Measurements from ENCODE around the gene PLXNA2.

PLXNA2 gene

GRCh38 chr1:208061118-208061517, 183.1 kb downstream of the PLXNA2 start:
- TF ChIP-seq ZNF565 (CRISPR knock-in tag; conservative IDR thresholded peaks at IDR 0.05; ENCODE audit: low read depth) (no peak), POU6F1 (CRISPR knock-in tag; IDR thresholded peaks at IDR 0.05; ENCODE audit: borderline replicate concordance, low read depth) (no peak), PATZ1 (CRISPR knock-in tag; IDR thresholded peaks at IDR 0.05; ENCODE audit: borderline replicate concordance) (no peak), PPARA (CRISPR knock-in tag; IDR thresholded peaks at IDR 0.05; ENCODE audit: borderline replicate concordance) (no peak), RARB (CRISPR knock-in tag; IDR thresholded peaks at IDR 0.05) (no peak), TCF4 (CRISPR knock-in tag; IDR thresholded peaks at IDR 0.05; ENCODE audit: borderline replicate concordance) (no peak), TOX (CRISPR knock-in tag; IDR thresholded peaks at IDR 0.05; ENCODE audit: borderline replicate concordance) (no peak), ARNTL (CRISPR knock-in tag; IDR thresholded peaks at IDR 0.05; ENCODE audit: borderline replicate concordance, low read depth) (no peak), ZFP3 (CRISPR knock-in tag; IDR thresholded peaks at IDR 0.05) (no peak), ISL1 (CRISPR knock-in tag; IDR thresholded peaks at IDR 0.05) (no peak), ZFP30 (CRISPR knock-in tag; IDR thresholded peaks at IDR 0.05) (no peak)
- TF ChIP-seq, protein P1, sequence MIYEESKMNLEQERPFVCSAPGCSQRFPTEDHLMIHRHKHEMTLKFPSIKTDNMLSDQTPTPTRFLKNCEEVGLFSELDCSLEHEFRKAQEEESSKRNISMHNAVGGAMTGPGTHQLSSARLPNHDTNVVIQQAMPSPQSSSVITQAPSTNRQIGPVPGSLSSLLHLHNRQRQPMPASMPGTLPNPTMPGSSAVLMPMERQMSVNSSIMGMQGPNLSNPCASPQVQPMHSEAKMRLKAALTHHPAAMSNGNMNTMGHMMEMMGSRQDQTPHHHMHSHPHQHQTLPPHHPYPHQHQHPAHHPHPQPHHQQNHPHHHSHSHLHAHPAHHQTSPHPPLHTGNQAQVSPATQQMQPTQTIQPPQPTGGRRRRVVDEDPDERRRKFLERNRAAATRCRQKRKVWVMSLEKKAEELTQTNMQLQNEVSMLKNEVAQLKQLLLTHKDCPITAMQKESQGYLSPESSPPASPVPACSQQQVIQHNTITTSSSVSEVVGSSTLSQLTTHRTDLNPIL (CRISPR knock-in tag; IDR thresholded peaks at IDR 0.05; ENCODE audit: low read depth): no peak
- no peak for ATAC-seq

DNA sequence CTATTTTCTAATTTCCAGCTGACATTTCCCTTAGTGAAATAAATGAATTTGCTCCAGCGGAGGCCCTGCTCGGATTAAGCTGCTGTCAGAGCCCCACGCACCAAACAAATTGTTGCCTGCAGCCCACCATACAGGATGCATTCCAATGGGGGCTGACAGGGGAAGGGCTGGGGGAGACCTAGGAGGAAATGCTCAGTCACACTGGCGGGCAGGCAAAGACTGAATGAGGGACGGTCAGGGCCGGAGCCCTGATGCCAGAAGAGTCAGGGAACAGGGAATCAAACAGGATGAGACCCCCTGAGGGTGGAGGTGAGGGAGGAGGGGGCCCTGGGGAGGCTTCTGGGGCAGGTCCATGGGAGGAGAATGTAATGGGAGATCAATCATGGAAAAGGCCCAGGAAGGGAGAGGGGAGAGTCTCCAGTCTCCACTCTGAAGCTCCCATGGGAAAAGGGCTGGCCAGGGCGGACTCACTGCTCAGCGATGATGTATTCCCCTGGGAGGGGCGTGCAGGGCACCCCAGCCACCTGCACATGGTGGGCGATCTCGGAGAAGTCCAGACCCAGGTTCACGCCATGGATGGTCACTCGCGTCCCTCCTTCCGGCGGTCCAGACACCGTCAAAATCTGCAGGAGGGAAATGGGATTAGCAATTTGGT, 183.8 kb downstream of the PLXNA2 start:
- TF ChIP-seq ZNF70 (CRISPR knock-in tag; IDR thresholded peaks at IDR 0.05): no peak
- TF ChIP-seq, protein P1 (CRISPR knock-in tag; IDR thresholded peaks at IDR 0.05; ENCODE audit: low read depth): no peak
- TF ChIP-seq, protein P2, sequence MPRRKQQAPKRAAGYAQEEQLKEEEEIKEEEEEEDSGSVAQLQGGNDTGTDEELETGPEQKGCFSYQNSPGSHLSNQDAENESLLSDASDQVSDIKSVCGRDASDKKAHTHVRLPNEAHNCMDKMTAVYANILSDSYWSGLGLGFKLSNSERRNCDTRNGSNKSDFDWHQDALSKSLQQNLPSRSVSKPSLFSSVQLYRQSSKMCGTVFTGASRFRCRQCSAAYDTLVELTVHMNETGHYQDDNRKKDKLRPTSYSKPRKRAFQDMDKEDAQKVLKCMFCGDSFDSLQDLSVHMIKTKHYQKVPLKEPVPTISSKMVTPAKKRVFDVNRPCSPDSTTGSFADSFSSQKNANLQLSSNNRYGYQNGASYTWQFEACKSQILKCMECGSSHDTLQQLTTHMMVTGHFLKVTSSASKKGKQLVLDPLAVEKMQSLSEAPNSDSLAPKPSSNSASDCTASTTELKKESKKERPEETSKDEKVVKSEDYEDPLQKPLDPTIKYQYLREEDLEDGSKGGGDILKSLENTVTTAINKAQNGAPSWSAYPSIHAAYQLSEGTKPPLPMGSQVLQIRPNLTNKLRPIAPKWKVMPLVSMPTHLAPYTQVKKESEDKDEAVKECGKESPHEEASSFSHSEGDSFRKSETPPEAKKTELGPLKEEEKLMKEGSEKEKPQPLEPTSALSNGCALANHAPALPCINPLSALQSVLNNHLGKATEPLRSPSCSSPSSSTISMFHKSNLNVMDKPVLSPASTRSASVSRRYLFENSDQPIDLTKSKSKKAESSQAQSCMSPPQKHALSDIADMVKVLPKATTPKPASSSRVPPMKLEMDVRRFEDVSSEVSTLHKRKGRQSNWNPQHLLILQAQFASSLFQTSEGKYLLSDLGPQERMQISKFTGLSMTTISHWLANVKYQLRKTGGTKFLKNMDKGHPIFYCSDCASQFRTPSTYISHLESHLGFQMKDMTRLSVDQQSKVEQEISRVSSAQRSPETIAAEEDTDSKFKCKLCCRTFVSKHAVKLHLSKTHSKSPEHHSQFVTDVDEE (CRISPR knock-in tag; IDR thresholded peaks at IDR 0.05): no peak
- TF ChIP-seq SNAI2 (CRISPR knock-in tag; IDR thresholded peaks at IDR 0.05): no peak
- no peak for TF ChIP-seq RARB (CRISPR knock-in tag; IDR thresholded peaks at IDR 0.05)
- no peak for ATAC-seq

DNA sequence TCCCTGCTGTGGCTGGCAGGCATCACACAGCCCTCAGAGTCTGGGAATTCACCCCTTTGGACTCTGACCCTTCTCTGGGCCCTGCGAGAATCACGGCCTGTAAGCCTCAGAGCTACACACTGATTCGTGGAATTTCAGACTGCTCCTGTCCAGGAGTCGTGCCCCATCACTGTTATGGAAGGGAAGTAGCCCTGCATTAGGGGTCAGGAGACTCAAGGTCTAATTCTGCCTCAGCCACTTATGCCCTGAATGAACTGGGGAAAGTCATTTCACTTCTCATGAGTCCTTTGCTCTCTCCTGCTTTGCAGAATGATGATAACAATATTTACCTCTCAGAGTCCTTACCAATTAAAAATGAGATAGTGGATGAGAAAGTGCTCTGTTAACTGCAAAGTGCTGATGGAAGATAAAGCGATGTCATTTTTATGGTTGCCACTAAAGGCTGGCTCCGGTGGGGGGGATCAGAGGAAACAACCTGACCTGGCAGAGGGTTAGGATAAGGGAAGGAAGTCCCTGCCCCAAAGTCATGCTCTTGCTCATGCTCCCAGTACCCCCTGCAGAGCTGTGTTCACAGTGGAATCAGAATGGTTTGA, 184.7 kb downstream of the PLXNA2 start:
- peak; percentile 45 for ATAC-seq
- TF ChIP-seq ARNTL (CRISPR knock-in tag; IDR thresholded peaks at IDR 0.05; ENCODE audit: borderline replicate concordance, low read depth) (no peak), RARB (CRISPR knock-in tag; IDR thresholded peaks at IDR 0.05) (no peak), SNAI2 (CRISPR knock-in tag; IDR thresholded peaks at IDR 0.05) (0 out of 2 replicates have a peak, but pooled peaks have one; percentile 57), ZFP3 (CRISPR knock-in tag; IDR thresholded peaks at IDR 0.05) (no peak), BACH2 (CRISPR knock-in tag; IDR thresholded peaks at IDR 0.05; ENCODE audit: borderline replicate concordance) (no peak), ZNF70 (CRISPR knock-in tag; IDR thresholded peaks at IDR 0.05) (no peak), GLIS3 (CRISPR knock-in tag; IDR thresholded peaks at IDR 0.05) (no peak), ZNF565 (CRISPR knock-in tag; conservative IDR thresholded peaks at IDR 0.05; ENCODE audit: low read depth) (no peak), ZC3H10 (CRISPR knock-in tag; IDR thresholded peaks at IDR 0.05) (no peak), ESRRG (CRISPR knock-in tag; IDR thresholded peaks at IDR 0.05) (peak; percentile 62; the same call in 1 of the 2 replicates), ISL1 (CRISPR knock-in tag; IDR thresholded peaks at IDR 0.05) (no peak), POU6F1 (CRISPR knock-in tag; IDR thresholded peaks at IDR 0.05; ENCODE audit: borderline replicate concordance, low read depth) (no peak)
- TF ChIP-seq, protein P3, sequence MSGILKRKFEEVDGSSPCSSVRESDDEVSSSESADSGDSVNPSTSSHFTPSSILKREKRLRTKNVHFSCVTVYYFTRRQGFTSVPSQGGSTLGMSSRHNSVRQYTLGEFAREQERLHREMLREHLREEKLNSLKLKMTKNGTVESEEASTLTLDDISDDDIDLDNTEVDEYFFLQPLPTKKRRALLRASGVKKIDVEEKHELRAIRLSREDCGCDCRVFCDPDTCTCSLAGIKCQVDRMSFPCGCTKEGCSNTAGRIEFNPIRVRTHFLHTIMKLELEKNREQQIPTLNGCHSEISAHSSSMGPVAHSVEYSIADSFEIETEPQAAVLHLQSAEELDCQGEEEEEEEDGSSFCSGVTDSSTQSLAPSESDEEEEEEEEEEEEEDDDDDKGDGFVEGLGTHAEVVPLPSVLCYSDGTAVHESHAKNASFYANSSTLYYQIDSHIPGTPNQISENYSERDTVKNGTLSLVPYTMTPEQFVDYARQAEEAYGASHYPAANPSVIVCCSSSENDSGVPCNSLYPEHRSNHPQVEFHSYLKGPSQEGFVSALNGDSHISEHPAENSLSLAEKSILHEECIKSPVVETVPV (CRISPR knock-in tag; IDR thresholded peaks at IDR 0.05): no peak
- TF ChIP-seq, protein P1 (CRISPR knock-in tag; IDR thresholded peaks at IDR 0.05; ENCODE audit: low read depth): no peak
